GM19043 (cell line): ENCODE measurements around the gene PLXNA3.

Source experiments
- ATAC-seq: cut with Tn5 transposase; IDR thresholded peaks from one replicate; pipeline ENCODE4 v1.9.1; 2021; ENCODE audit warnings: low read depth; ENCODE audit not compliant: unreplicated experiment

The PLXNA3 gene

GRCh38 chrX:154525606-154526490 is 67.8 kb downstream of the PLXNA3 start:
- ATAC-seq = no peak

GRCh38 chrX:154526901-154527675 is 69.0 kb downstream of the PLXNA3 start:
- ATAC-seq = peak; percentile 78
